Large intestine (tissue), 3 donors: ENCODE results near the gene MAN1C1. TPM values are rescaled to one million over a fixed set of nuclear protein-coding genes. Genes with fewer than 3 reads are reported as not detected.
A peak's percentile ranks its signal among the peaks of the same experiment; 100 is the strongest.

Experiments used
- DNase-seq, 2 donors: peaks; one replicate each; pipeline versions ENCODE4 v3.0.0 to v3.0.0-alpha.2; 2013
- H3K27ac ChIP-seq: one replicate; pipeline ENCODE4 v1.5.1; 2013; ENCODE audit warnings: low read length
- H3K27me3 ChIP-seq: 2 replicates; pipeline ENCODE4 v1.6.1; 2013; ENCODE audit warnings: low read length; ENCODE audit not compliant: control insufficient read depth, insufficient read depth
- H3K36me3 ChIP-seq: 2 replicates; pipeline ENCODE4 v1.6.1; 2013; ENCODE audit warnings: low read length; ENCODE audit not compliant: control insufficient read depth, insufficient read depth
- H3K4me1 ChIP-seq: one replicate; pipeline ENCODE4 v1.6.1; 2013; ENCODE audit warnings: low read length; ENCODE audit not compliant: control insufficient read depth, insufficient read depth
- H3K4me3 ChIP-seq: one replicate; pipeline ENCODE4 v1.5.1; 2013; ENCODE audit warnings: low read length
- H3K9me3 ChIP-seq: one replicate; pipeline ENCODE4 v1.6.1; 2013; ENCODE audit warnings: mild to moderate bottlenecking, low read depth, low read length, moderate library complexity; ENCODE audit not compliant: control insufficient read depth
- WGBS: methylation state at CpG from one replicate; pipeline ENCODE4 v1.1.5; 2013; ENCODE audit warnings: low lambda C conversion rate; ENCODE audit not compliant: insufficient coverage; 5-methylcytosine and 5-hydroxymethylcytosine counted together
- polyA plus RNA-seq: library from polyadenylated mRNA; unstranded; fragments of 120-200 nt; gene quantifications from one replicate; pipeline ENCODE4 v1.2.1, GENCODE V29; 2013

Gene MAN1C1
- polyA plus RNA-seq, 1 donor: 21.2 TPM

- Histone ChIP-seq H3K4me3 (no peak overlapping the region), H3K27ac (no peak overlapping the region), H3K36me3 (peaks cover 2% of the 10 kb centered on the region), H3K27me3 (peaks cover 22% of the 10 kb centered on the region), H3K9me3 (no peaks in the 10 kb centered on the region), H3K4me1 (peaks cover 8% of the 10 kb centered on the region)
- no CpG with 5 or more reads among the region's 4 CpGs for WGBS
- no peak for DNase-seq
Observed at GRCh38 chr1:25620701-25621350, 4.2 kb downstream of the MAN1C1 start.

- no peaks in the 10 kb centered on the region for H3K9me3 ChIP-seq
- peaks cover 22% of the 10 kb centered on the region for H3K27me3 ChIP-seq
- no CpG with 5 or more reads among the region's 5 CpGs for WGBS
- peaks cover 2% of the 10 kb centered on the region for H3K36me3 ChIP-seq
- DNase-seq: no peak
- H3K4me3 ChIP-seq: no peak overlapping the region
- no peak overlapping the region for H3K27ac ChIP-seq
- H3K4me1 ChIP-seq: peaks cover 8% of the 10 kb centered on the region
Observed at GRCh38 chr1:25621876-25622275, 5.3 kb downstream of the MAN1C1 start.

GRCh38 chr1:25622531-25622930 lies 5.9 kb downstream of the MAN1C1 start:
- Histone ChIP-seq H3K27ac (no peak overlapping the region), H3K27me3 (peaks cover 21% of the 10 kb centered on the region), H3K4me3 (no peak overlapping the region), H3K9me3 (no peaks in the 10 kb centered on the region), H3K36me3 (peaks cover 2% of the 10 kb centered on the region), H3K4me1 (peaks cover 8% of the 10 kb centered on the region)
- WGBS: no CpG with 5 or more reads among the region's 6 CpGs
- peak; percentile 31 to 74 for DNase-seq

- no peak overlapping the region for H3K27ac ChIP-seq
- peaks cover 7% of the 10 kb centered on the region for H3K4me1 ChIP-seq
- H3K9me3 ChIP-seq: no peaks in the 10 kb centered on the region
- H3K4me3 ChIP-seq: no peak overlapping the region
- no peak for DNase-seq
- H3K36me3 ChIP-seq: peaks cover 2% of the 10 kb centered on the region
- peaks cover 17% of the 10 kb centered on the region for H3K27me3 ChIP-seq
- WGBS: no CpG with 5 or more reads among the region's 4 CpGs
Observed at GRCh38 chr1:25623007-25623406, 6.4 kb downstream of the MAN1C1 start.

GRCh38 chr1:25623731-25624130 lies 7.1 kb downstream of the MAN1C1 start:
- no peak for DNase-seq
- Histone ChIP-seq H3K4me3 (no peak overlapping the region), H3K4me1 (peaks cover 2% of the 10 kb centered on the region), H3K27ac (no peak overlapping the region), H3K27me3 (peaks cover 11% of the 10 kb centered on the region), H3K36me3 (peaks cover 2% of the 10 kb centered on the region), H3K9me3 (no peaks in the 10 kb centered on the region)
- no CpG with 5 or more reads among the region's 4 CpGs for WGBS

- no CpG with 5 or more reads among the region's 3 CpGs for WGBS
Observed at GRCh38 chr1:25624156-25624555, 7.6 kb downstream of the MAN1C1 start.

GRCh38 chr1:25624604-25625003 lies 8.0 kb downstream of the MAN1C1 start:
- DNase-seq: no peak
- peaks cover 2% of the 10 kb centered on the region for H3K4me1 ChIP-seq
- WGBS: 100% methylated on average over 1 of the region's 5 CpGs
- H3K9me3 ChIP-seq: no peaks in the 10 kb centered on the region
- no peak overlapping the region for H3K27ac ChIP-seq
- peaks cover 2% of the 10 kb centered on the region for H3K36me3 ChIP-seq
- no peak overlapping the region for H3K4me3 ChIP-seq
- H3K27me3 ChIP-seq: peaks cover 3% of the 10 kb centered on the region

More at GRCh38 chr1:25624156-25624555, 7.6 kb downstream of the MAN1C1 start:
- no peak overlapping the region for H3K4me3 ChIP-seq
- peaks cover 2% of the 10 kb centered on the region for H3K36me3 ChIP-seq
- H3K27me3 ChIP-seq: peaks cover 8% of the 10 kb centered on the region
- peaks cover 2% of the 10 kb centered on the region for H3K4me1 ChIP-seq
- no peak for DNase-seq
- no peaks in the 10 kb centered on the region for H3K9me3 ChIP-seq
- no peak overlapping the region for H3K27ac ChIP-seq

GRCh38 chr1:25626018-25626417 lies 9.4 kb downstream of the MAN1C1 start:
- Histone ChIP-seq H3K9me3 (no peaks in the 10 kb centered on the region), H3K36me3 (peaks cover 2% of the 10 kb centered on the region), H3K27me3 (no peaks in the 10 kb centered on the region), H3K4me3 (no peak overlapping the region), H3K4me1 (peaks cover 2% of the 10 kb centered on the region), H3K27ac (no peak overlapping the region)
- 60% methylated on average over 1 of the region's 2 CpGs for WGBS
- no peak for DNase-seq

- Histone ChIP-seq H3K36me3 (no peaks in the 10 kb centered on the region), H3K9me3 (no peaks in the 10 kb centered on the region), H3K4me1 (no peaks in the 10 kb centered on the region), H3K4me3 (no peak overlapping the region), H3K27ac (no peak overlapping the region), H3K27me3 (no peaks in the 10 kb centered on the region)
- WGBS: 100% methylated on average over 2 of the region's 5 CpGs
- no peak for DNase-seq
Observed at GRCh38 chr1:25628741-25629421, 12.3 kb downstream of the MAN1C1 start.

GRCh38 chr1:25629836-25630235 lies 13.2 kb downstream of the MAN1C1 start:
- no peaks in the 10 kb centered on the region for H3K27me3 ChIP-seq
- H3K36me3 ChIP-seq: no peaks in the 10 kb centered on the region
- H3K4me3 ChIP-seq: no peak overlapping the region
- WGBS: 84% methylated on average over 3 of the region's 4 CpGs
- H3K27ac ChIP-seq: no peak overlapping the region
- H3K4me1 ChIP-seq: no peaks in the 10 kb centered on the region
- H3K9me3 ChIP-seq: peaks cover 3% of the 10 kb centered on the region
- no peak for DNase-seq
